AG09319 (cell line): ENCODE results near the gene BNIP5.
"Not testable (repeated sequence)": the region's sequence is repeated elsewhere in the genome, so short reads cannot be mapped to it uniquely, and the experiment has no call there.

Experiments used
- DNase-seq: peaks from one replicate; pipeline ENCODE4 v3.0.0-alpha.2; 2010; ENCODE audit warnings: low read depth; ENCODE audit errors: extremely low read depth
- TF ChIP-seq, protein P1 (sequence below): IDR thresholded peaks from 2 replicates; pipeline ENCODE4 v1.5.1; 2011; ENCODE audit warnings: low read depth, mild to moderate bottlenecking, inconsistent platforms, low read length, moderate library complexity

The BNIP5 gene

DNA sequence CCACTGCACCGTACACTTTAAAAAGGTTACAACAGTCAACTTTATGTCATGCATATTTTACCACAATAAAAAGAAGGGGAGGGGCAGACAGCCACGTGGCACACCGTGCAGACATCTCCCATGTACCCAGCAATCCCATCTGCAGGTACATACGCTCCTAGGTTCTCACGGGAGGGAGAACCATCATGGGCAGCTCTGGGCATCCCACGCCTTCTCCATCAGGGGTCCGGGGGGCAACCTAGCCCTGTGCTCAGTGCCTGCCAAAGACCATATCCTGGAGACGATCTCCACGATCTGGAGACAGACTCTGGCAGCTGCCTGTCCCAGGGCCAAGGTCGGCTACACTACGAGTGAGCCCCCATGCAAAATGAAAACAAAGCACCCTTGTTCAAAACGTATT is 2.5 kb upstream of the BNIP5 start:
- TF ChIP-seq, protein P1, sequence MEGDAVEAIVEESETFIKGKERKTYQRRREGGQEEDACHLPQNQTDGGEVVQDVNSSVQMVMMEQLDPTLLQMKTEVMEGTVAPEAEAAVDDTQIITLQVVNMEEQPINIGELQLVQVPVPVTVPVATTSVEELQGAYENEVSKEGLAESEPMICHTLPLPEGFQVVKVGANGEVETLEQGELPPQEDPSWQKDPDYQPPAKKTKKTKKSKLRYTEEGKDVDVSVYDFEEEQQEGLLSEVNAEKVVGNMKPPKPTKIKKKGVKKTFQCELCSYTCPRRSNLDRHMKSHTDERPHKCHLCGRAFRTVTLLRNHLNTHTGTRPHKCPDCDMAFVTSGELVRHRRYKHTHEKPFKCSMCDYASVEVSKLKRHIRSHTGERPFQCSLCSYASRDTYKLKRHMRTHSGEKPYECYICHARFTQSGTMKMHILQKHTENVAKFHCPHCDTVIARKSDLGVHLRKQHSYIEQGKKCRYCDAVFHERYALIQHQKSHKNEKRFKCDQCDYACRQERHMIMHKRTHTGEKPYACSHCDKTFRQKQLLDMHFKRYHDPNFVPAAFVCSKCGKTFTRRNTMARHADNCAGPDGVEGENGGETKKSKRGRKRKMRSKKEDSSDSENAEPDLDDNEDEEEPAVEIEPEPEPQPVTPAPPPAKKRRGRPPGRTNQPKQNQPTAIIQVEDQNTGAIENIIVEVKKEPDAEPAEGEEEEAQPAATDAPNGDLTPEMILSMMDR: no peak
- DNase-seq: no peak

DNA sequence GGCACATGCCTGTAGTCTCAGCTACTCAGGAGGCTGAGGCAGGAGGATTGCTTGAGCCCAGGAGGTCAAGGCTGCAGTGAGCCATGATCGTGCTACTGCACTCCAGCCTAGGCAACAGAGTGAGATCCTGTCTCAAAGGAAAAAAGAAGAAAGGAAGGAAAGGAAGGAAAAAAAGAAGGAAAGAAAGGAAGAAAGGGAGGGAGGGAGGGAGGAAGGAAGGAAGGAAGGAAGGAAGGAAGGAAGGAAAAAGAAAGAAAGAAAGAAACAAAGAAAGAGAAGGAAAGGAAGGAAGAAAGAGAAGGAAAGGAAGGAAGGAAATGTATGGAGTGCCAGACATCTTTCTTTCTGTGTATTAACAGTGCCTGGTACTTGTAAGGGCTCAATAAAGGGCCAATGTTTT is 1.5 kb upstream of the BNIP5 start:
- not testable (repeated sequence) for DNase-seq

DNA sequence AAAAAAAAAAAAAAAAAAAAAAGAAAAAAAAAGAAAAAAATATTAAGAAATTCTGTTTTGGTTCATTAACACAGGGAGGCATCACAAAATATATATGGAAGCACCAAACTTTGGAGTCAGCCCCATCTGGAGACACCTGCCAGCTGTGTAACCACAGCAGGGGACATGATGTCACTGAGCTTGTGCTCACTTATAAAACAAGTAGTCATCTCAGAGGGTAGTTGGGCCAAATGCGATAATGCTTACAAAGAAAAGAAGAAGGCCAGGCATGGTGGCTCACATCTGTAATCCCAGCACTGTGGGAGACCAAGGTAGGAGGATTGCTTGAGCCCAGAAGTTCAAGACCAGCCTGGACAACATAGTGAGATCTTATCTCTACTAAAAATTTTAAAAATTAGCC is 1.1 kb upstream of the BNIP5 start:
- no peak for DNase-seq
- TF ChIP-seq, protein P1: no peak

DNA sequence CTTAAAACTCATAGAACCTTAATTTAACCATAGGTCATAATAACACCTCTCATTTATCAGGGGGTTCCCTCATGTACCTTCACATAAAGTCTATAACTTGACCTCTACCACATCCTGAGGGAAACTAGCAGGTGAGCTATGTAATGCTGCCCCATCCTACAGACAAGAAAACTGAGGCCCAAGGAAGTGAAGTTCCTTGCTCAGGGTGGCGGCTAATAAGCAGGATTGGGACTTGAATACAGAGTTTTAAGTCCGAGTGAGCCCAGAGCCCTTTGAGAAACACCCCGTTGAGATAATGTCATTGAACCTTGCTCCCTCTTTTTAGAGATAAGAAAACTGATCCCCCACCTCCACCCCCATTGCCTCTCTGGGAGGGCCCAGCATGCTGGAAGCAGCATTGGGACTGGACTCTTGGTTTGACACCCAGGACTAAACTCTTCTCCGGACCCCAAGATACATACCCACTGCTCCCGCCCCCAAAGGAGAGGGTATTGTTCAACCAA is 429 bp downstream of the BNIP5 start:
- TF ChIP-seq, protein P1: no peak
- DNase-seq: no peak

DNA sequence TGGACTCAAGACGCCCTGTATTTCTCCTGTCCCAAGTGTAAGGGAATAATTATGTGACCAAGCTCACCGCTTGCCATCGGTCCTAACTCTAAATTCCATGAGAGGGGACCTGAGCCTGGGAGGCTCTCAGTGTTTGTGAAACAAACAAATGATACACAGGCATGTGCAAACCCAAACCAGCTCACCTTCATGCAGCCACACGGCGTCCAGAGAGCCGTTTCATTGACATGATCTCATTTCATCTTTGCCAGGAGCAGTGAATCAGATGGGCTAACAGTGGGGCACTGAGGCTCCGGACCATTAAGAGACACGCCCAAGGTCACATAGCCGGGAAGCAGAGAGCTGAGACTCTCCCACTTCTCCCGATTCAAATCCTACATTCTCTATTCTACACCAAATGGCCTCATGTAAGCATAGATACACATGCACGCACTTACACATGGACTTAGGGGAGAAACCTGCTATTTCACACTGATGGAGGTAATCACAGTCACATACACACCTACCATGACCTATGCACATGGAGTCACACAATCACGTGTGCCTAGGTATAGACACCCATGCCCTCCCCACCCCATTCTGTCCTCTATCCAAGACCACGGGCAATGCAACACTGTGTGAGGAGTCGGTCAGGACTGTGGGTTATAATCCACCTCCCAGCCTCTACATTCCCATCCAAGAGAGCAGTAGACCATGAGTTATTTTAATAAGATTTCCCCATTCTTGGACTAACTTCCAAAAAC is 1.1 kb downstream of the BNIP5 start:
- TF ChIP-seq, protein P1: no peak
- no peak for DNase-seq

DNA sequence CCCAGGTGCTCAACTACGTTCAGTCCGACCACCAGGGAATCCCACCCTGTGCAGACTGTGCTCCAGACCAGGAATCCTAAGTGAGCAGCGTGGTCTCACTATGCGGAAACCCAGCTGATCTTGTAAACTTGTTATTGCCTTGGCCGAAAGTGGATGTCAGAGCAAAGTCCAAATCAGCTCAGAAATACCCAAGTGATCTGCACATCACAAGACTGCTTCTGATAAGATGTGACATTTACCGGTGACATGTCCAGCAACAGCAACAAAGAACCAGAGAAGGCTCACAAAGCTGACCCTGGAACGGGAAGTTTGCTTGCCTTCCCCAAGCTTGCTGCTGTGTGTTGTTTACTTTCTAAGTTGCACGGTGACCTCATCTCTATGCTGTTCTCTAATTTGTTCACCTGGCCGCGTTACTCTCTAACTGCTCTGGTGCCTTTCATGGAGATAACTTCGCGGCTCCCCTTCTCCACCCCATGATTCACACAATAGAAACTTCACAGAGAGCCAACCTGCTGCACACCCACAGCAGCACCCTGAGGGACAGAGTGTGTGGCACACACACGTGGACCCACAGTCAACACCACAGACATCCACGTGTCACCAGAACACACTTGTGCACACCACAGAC is 1.7 kb downstream of the BNIP5 start:
- no peak for DNase-seq
- TF ChIP-seq, protein P1: no peak

DNA sequence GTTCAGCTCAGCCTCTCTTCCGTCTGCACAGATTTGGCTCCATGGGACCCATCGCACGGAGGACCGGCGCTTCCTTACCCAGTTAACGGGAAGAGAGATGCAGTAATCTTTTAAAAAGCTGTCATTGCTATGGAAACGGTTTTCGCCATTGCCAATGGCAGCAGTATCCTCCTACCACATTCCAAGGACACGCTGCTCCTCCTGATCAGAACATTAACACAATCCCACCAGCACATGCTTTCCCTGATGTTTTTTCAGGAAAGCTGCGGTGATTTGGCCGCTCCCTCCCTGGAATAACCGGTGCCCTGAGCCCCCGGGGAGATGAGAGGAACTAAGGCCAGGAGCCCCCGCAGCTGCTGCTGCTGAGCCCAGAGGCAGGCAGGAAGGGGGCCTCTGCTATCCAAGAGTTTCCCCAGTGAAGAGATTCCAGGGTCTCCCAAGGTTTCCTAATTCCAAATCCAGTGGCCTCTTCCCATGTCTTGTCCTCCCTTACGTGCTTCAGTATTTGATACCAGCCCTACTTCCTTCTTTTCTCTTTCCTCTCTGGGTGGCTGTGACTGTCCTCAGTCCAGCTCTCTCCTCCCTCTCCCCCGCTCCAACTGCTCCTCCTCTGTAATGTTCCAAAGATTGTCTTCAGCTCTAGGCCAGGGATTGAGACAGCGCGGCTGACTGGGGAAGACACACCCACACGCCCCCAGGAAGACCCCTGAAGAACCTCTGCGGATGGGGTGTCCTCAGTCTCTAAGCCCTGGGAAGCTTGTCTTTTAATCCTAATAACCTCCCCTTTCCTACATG is 2.6 kb downstream of the BNIP5 start:
- TF ChIP-seq, protein P1: no peak
- no peak for DNase-seq
